Inferior parietal cortex (tissue), 1 donor: Measurements from ENCODE around the gene LGI4.
A peak's percentile ranks its signal among the peaks of the same experiment; 100 is the strongest.

Source experiments
- DNase-seq: peaks from one replicate; pipeline ENCODE4 v3.0.0-alpha.2; 2016; ENCODE audit errors: extremely low spot score

LGI4 gene

GRCh38 chr19:35087393-35087792, 47.5 kb downstream of the LGI4 start:
- no peak for DNase-seq

GRCh38 chr19:35086455-35086854, 48.4 kb downstream of the LGI4 start:
- DNase-seq = no peak

GRCh38 chr19:35085947-35086346, 48.9 kb downstream of the LGI4 start:
- peak; percentile 45 for DNase-seq

GRCh38 chr19:35084509-35084762, 50.4 kb downstream of the LGI4 start:
- DNase-seq = no peak

GRCh38 chr19:35083691-35084508, 51.0 kb downstream of the LGI4 start:
- no peak for DNase-seq

GRCh38 chr19:35081201-35081600, 53.7 kb downstream of the LGI4 start:
- no peak for DNase-seq

- no peak for DNase-seq
Observed at GRCh38 chr19:35080613-35081170, 54.2 kb downstream of the LGI4 start.

DNA sequence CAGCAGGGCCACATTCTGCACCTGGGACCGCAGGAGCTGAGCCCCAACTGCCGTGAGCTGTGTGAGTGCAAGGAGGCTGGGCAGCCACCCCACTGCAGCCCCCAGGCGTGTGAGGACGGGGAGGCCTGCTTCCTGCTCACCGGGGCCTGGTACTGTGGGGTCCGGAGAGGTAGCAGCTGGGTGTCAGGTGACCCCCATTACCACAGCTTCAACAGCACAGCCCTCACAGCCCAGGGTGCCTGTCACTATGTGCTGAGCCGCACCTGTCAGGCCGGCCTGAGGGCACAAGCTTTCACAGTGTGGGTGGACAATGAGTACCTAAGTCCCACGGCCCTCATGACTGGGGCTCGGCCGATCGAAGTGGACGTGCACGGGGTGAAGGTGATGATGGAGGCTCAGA, 55.0 kb downstream of the LGI4 start:
- DNase-seq = no peak

DNA sequence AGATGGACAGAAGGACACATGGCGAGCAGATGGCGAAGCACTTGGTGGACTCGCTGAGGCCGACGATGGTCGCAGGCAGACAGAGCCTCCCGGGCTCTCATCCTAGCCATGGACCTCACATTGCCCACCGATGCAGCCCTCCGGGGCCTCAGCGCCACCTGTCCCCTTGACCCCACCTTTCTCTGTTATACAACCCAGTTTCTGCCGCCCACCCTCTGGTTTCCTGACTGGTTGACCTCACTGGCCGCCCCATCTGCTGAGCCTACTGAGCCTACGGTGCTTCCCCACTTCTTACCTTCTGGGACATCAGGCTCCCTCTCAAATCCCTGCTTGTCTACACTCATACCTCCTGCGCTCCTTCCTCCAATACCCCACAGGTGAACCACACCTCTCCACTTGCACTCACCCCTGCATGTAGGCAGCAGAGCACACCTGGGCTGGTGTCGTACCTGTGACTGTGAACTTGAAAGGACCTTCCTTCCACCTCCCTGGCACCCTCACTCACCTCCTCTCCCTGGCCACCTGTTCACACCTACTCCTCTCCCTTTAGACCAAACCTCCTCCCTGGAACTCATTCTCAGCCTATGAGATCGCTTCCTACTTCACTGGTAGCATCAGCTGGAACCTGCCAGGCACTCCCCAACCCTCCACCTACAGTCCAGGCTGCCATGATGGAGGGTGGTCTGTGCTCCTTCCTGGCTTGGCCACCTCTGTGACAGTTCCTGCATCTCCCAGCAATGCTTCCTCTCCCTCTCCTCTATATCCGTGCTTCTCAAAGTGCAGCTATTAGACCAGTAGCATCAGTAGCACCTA, 57.2 kb downstream of the LGI4 start:
- no peak for DNase-seq

- DNase-seq = no peak
Observed at GRCh38 chr19:35076657-35077056, 58.2 kb downstream of the LGI4 start.

DNA sequence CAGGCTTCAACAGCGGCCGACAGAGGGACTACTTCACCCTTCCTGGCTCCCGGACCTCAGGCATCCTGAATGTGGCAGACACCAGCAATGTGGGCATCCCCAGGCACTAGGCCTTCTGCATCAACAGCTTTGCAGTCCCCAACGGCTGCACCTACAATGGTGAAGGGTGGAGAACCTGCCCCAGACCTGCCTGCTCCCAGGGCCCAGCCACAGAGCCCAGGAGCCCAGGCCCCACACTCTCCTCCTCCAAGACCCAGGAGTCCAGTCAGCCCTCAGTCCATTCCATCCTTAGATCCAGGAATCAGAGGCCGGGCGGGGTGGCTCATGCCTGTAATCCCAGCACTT, 58.9 kb downstream of the LGI4 start:
- DNase-seq = no peak

GRCh38 chr19:35075202-35076025, 59.4 kb downstream of the LGI4 start:
- DNase-seq = no peak
